H9 (cell line): ENCODE measurements around the gene ADPRH. TPM values are rescaled to one million over a fixed set of nuclear protein-coding genes. Genes with fewer than 3 reads are reported as not detected.

Experiments used
- DNase-seq: peaks from one replicate; pipeline ENCODE4 v3.0.0-alpha.2; 2017
- H2AFZ ChIP-seq: one replicate; pipeline ENCODE4 v1.6.1; 2013; ENCODE audit warnings: mild to moderate bottlenecking, low read length, control low read depth, moderate library complexity
- H2AK5ac ChIP-seq: 2 replicates; pipeline ENCODE4 v1.6.1; 2013; ENCODE audit warnings: low read length, control low read depth, mixed read lengths; ENCODE audit not compliant: insufficient read length
- H2BK120ac ChIP-seq: one replicate; pipeline ENCODE4 v1.6.1; 2013; ENCODE audit warnings: low read depth, mild to moderate bottlenecking, low read length, control low read depth, inconsistent platforms; ENCODE audit not compliant: poor library complexity, severe bottlenecking
- H2BK12ac ChIP-seq: 2 replicates; pipeline ENCODE4 v1.6.1; 2013; ENCODE audit warnings: low read length, control low read depth, mixed read lengths, low read depth; ENCODE audit not compliant: insufficient read length
- H2BK15ac ChIP-seq: 2 replicates; pipeline ENCODE4 v1.6.1; 2013; ENCODE audit warnings: low read depth, low read length, control low read depth
- H2BK20ac ChIP-seq: one replicate; pipeline ENCODE4 v1.6.1; 2013; ENCODE audit warnings: low read depth, mild to moderate bottlenecking, low read length, control low read depth, inconsistent platforms; ENCODE audit not compliant: poor library complexity, severe bottlenecking
- H2BK5ac ChIP-seq: 2 replicates; pipeline ENCODE4 v1.6.1; 2013; ENCODE audit warnings: low read length, control low read depth, mixed read lengths; ENCODE audit not compliant: insufficient read length
- H3K14ac ChIP-seq: 2 replicates; pipeline ENCODE4 v1.6.1; 2013; ENCODE audit warnings: low read length, control low read depth; ENCODE audit not compliant: insufficient read depth
- H3K18ac ChIP-seq: 2 replicates; pipeline ENCODE4 v1.6.1; 2013; ENCODE audit warnings: low read depth, mild to moderate bottlenecking, mixed read lengths, low read length, control low read depth; ENCODE audit not compliant: insufficient read length
- H3K23ac ChIP-seq: 2 replicates; pipeline ENCODE4 v1.6.1; 2013; ENCODE audit warnings: low read length, control low read depth, mixed read lengths, low read depth; ENCODE audit not compliant: insufficient read length
- H3K23me2 ChIP-seq: 2 replicates; pipeline ENCODE4 v1.6.1; 2013; ENCODE audit warnings: low read depth, mild to moderate bottlenecking, mixed read lengths, low read length, control low read depth; ENCODE audit not compliant: insufficient read length, poor library complexity, severe bottlenecking
- H3K27ac ChIP-seq: 2 replicates; pipeline ENCODE4 v1.5.1; 2013; ENCODE audit warnings: low read length, control low read depth, mixed read lengths, low read depth; ENCODE audit not compliant: insufficient read length
- H3K27me3 ChIP-seq: 2 replicates; pipeline ENCODE4 v1.6.1; 2013; ENCODE audit warnings: low read length, control low read depth, inconsistent platforms; ENCODE audit not compliant: insufficient read depth
- H3K4ac ChIP-seq: 2 replicates; pipeline ENCODE4 v1.6.1; 2013; ENCODE audit warnings: low read depth, mild to moderate bottlenecking, control low read depth, inconsistent platforms, low read length, moderate library complexity
- H3K4me1 ChIP-seq: 2 replicates; pipeline ENCODE4 v1.6.1; 2013; ENCODE audit warnings: low read length, control low read depth, inconsistent platforms; ENCODE audit not compliant: insufficient read depth
- H3K4me2 ChIP-seq: 2 replicates; pipeline ENCODE4 v1.6.1; 2013; ENCODE audit warnings: low read length, control low read depth, mixed read lengths; ENCODE audit not compliant: insufficient read length, insufficient read depth
- H3K56ac ChIP-seq: 2 replicates; pipeline ENCODE4 v1.6.1; 2013; ENCODE audit warnings: low read depth, mild to moderate bottlenecking, mixed read lengths, low read length, control low read depth; ENCODE audit not compliant: insufficient read length
- H3K79me1 ChIP-seq: 2 replicates; pipeline ENCODE4 v1.6.1; 2013; ENCODE audit warnings: low read depth, mild to moderate bottlenecking, moderate library complexity, low read length, control low read depth, inconsistent platforms; ENCODE audit not compliant: insufficient read depth, poor library complexity, severe bottlenecking
- H3K79me2 ChIP-seq: 2 replicates; pipeline ENCODE4 v1.6.1; 2013; ENCODE audit warnings: low read length, control low read depth, inconsistent platforms; ENCODE audit not compliant: insufficient read depth
- H3K9ac ChIP-seq: 2 replicates; pipeline ENCODE4 v1.6.1; 2013; ENCODE audit warnings: low read length, control low read depth, mixed read lengths; ENCODE audit not compliant: insufficient read length; ENCODE audit errors: extremely low read depth
- H3K9me3 ChIP-seq: one replicate; pipeline ENCODE4 v1.6.1; 2013; ENCODE audit warnings: low read depth, low read length, inconsistent platforms; ENCODE audit not compliant: control insufficient read depth
- H3T11ph ChIP-seq: one replicate; pipeline ENCODE4 v1.6.1; 2013; ENCODE audit warnings: mild to moderate bottlenecking, low read length, control low read depth, inconsistent platforms
- H4K20me1 ChIP-seq: one replicate; pipeline ENCODE4 v1.6.1; 2013; ENCODE audit not compliant: control insufficient read depth, insufficient read length, insufficient read depth
- H4K5ac ChIP-seq: 2 replicates; pipeline ENCODE4 v1.6.1; 2013; ENCODE audit warnings: low read depth, mild to moderate bottlenecking, mixed read lengths, low read length, control low read depth; ENCODE audit not compliant: insufficient read length
- H4K8ac ChIP-seq: replicated peaks from 2 replicates; pipeline ENCODE4 v1.6.1; 2013; ENCODE audit warnings: low read length, control low read depth, mixed read lengths, low read depth; ENCODE audit not compliant: insufficient read length
- H4K91ac ChIP-seq: 2 replicates; pipeline ENCODE4 v1.6.1; 2013; ENCODE audit warnings: low read depth, mild to moderate bottlenecking, moderate library complexity, mixed read lengths, low read length, control low read depth; ENCODE audit not compliant: insufficient read length
- H3K27ac Mint-ChIP-seq, 3 experiments: 2 replicates in 2 of 3; 3 replicates in 1 of 3; pipeline ENCODE4 v1.8.0; 2020 to 2021; ENCODE audit warnings: mixed read lengths in 3 of 3, mild to moderate bottlenecking in 1 of 3, moderate library complexity in 1 of 3
- H3K27me3 Mint-ChIP-seq: 2 replicates; pipeline ENCODE4 v1.8.0; 2021; ENCODE audit warnings: low read depth, mild to moderate bottlenecking, moderate library complexity, mixed read lengths
- H3K36me3 Mint-ChIP-seq, 3 experiments: 2 replicates in 2 of 3; 3 replicates in 1 of 3; pipeline ENCODE4 v1.8.0; 2020 to 2021; ENCODE audit warnings: low read depth in 3 of 3, mixed read lengths in 3 of 3; ENCODE audit not compliant: insufficient read depth in 1 of 3
- H3K4me1 Mint-ChIP-seq, 2 experiments: 2 replicates each; pipeline ENCODE4 v1.8.0; 2020; ENCODE audit warnings: mixed read lengths in 2 of 2
- H3K4me3 Mint-ChIP-seq, 2 experiments: 2 replicates in 1 of 2; 3 replicates in 1 of 2; pipeline ENCODE4 v1.8.0; 2020 to 2021; ENCODE audit warnings: mild to moderate bottlenecking in 2 of 2, mixed read lengths in 2 of 2, moderate library complexity in 1 of 2
- H3K9me3 Mint-ChIP-seq, 2 experiments: 2 replicates in 1 of 2; 3 replicates in 1 of 2; pipeline ENCODE4 v1.8.0; 2020; ENCODE audit warnings: mild to moderate bottlenecking in 2 of 2, mixed read lengths in 2 of 2, moderate library complexity in 1 of 2
- CTCF ChIP-seq: fragments of 200-600 bp; sonication (generic); conservative IDR thresholded peaks from 3 replicates; pipeline ENCODE4 v1.8.0; 2021; ENCODE audit warnings: antibody characterized with exemption, mild to moderate bottlenecking
- WGBS: extraction: QIAGEN DNeasy Blood & Tissue Kit; methylation state at CpG from one replicate; pipeline ENCODE4 v1.1.7; 2013; ENCODE audit warnings: missing lambda C conversion rate, low lambda C conversion rate, mixed read lengths; ENCODE audit not compliant: insufficient read length; ENCODE audit errors: extremely low coverage; 5-methylcytosine and 5-hydroxymethylcytosine counted together
- total RNA-seq: library from RNA; stranded (reverse); gene quantifications from 2 replicates; pipeline ENCODE4 v1.2.1, GENCODE V29; 2021

Gene ADPRH
- total RNA-seq, 1 experiment from 2014 or later = 3.1 TPM

- Histone ChIP-seq H3K9ac (no peak overlapping the region), H2BK15ac (no peak overlapping the region), H4K91ac (no peak overlapping the region), H3K18ac (no peak overlapping the region), H4K20me1 (no peaks in the 10 kb centered on the region), H3T11ph (no peak overlapping the region), H3K9me3 (no peaks in the 10 kb centered on the region), H3K56ac (no peak overlapping the region), H2AK5ac (no peak overlapping the region), H4K5ac (no peak overlapping the region), H3K4me2 (no peak overlapping the region), H2BK20ac (no peak overlapping the region), H4K8ac (no peak overlapping the region), H3K4ac (no peak overlapping the region), H3K14ac (no peak overlapping the region), H3K79me2 (no peaks in the 10 kb centered on the region), H3K23me2 (no peaks in the 10 kb centered on the region), H2AFZ (no peak overlapping the region), H3K79me1 (no peaks in the 10 kb centered on the region), H2BK5ac (no peak overlapping the region), H2BK120ac (no peak overlapping the region), H3K27ac (no peak overlapping the region), H3K23ac (no peak overlapping the region), H3K4me1 (no peaks in the 10 kb centered on the region), H3K27me3 (no peaks in the 10 kb centered on the region), H2BK12ac (no peak overlapping the region)
- TF ChIP-seq CTCF = no peak
- Mint-ChIP-seq H3K9me3 (no peaks in the 10 kb centered on the region; a peak in 1 of 5 replicates), H3K4me3 (no peak overlapping the region), H3K27me3 (peaks cover 4% of the 10 kb centered on the region), H3K4me1 (peaks cover 4 to 5% of the 10 kb centered on the region in 2 experiments; a peak in 3 of 4 replicates), H3K27ac (no peak overlapping the region), H3K36me3 (no peaks in the 10 kb centered on the region)
- WGBS = no CpG with 5 or more reads among the region's 9 CpGs
- no peak for DNase-seq
Measured at GRCh38 chr3:119558626-119559317, 20.5 kb upstream of the ADPRH start.
